Ectodermal cell (in vitro differentiated cells): ENCODE data around the gene SMAD2.
"Not testable (repeated sequence)": the region's sequence is repeated elsewhere in the genome, so short reads cannot be mapped to it uniquely, and the experiment has no call there.

Source experiments
- H3K27ac ChIP-seq: 2 replicates; pipeline ENCODE4 v1.7.0; 2013; ENCODE audit warnings: mild to moderate bottlenecking, low read depth, low read length; ENCODE audit not compliant: insufficient read depth, poor library complexity, severe bottlenecking
- H3K27me3 ChIP-seq: 2 replicates; pipeline ENCODE4 v1.7.0; 2013; ENCODE audit warnings: mild to moderate bottlenecking, low read length; ENCODE audit not compliant: insufficient read depth, control insufficient read depth, poor library complexity, severe bottlenecking
- H3K36me3 ChIP-seq: one replicate; pipeline ENCODE4 v1.7.0; 2013; ENCODE audit warnings: low read length; ENCODE audit not compliant: control insufficient read depth, insufficient read depth
- H3K4me1 ChIP-seq: one replicate; pipeline ENCODE4 v1.7.0; 2013; ENCODE audit warnings: low read length; ENCODE audit not compliant: control insufficient read depth, insufficient read depth
- H3K4me3 ChIP-seq: 2 replicates; pipeline ENCODE4 v1.7.0; 2013; ENCODE audit warnings: low read depth, low read length, control low read depth; ENCODE audit not compliant: insufficient read depth
- H3K9me3 ChIP-seq: 2 replicates; pipeline ENCODE4 v1.7.0; 2013; ENCODE audit warnings: mild to moderate bottlenecking, low read length, moderate library complexity; ENCODE audit not compliant: control insufficient read depth
- WGBS, 2 experiments: methylation state at CpG; one replicate each; pipeline ENCODE4 v1.1.7; 2013; ENCODE audit warnings: missing lambda C conversion rate in 2 of 2; 5-methylcytosine and 5-hydroxymethylcytosine counted together

SMAD2 gene

DNA sequence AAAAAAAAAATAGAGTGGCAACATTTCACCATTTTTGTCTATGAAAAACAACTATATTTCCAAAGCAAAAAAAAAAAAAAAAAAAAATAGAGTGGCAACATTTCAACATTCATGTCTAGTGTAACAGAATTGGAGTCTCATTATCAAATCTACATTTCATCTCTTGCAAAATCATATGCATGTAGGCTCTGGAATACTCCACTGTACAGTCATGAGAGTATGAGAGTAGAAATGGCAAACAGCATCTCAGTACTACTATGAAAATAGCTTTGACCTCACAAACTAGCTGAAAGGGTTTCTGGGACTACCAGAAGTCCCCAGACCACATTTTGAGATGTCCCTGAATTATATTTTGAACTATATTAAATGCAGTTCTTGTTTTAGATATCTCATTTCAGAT lies 82.8 kb downstream of the SMAD2 start:
- Histone ChIP-seq H3K4me3 (no peak overlapping the region), H3K36me3 (peaks cover 30% of the 10 kb centered on the region), H3K9me3 (no peaks in the 10 kb centered on the region), H3K4me1 (no peaks in the 10 kb centered on the region), H3K27me3 (no peaks in the 10 kb centered on the region), H3K27ac (no peak overlapping the region)

DNA sequence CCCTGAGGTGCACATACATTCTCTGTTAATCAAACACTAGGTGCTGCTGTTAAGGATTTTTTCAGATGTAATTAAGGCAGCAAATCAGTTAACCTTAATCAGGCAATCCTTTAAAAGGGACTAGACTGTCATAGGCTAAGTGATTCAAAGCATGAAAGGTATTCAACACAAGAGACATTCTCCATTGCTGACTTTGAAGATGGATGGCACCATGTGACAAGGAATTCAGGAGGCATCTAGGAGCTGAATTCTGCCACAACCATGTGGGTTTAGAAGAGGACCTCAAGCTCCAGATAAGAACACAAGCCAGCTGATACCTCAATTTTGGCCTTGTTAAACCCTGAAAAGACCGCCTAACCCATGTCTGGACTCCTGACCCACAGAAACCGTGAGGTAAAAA lies 84.0 kb downstream of the SMAD2 start:
- Histone ChIP-seq H3K36me3 (peaks cover 37% of the 10 kb centered on the region), H3K27ac (no peak overlapping the region), H3K9me3 (no peaks in the 10 kb centered on the region), H3K4me1 (no peaks in the 10 kb centered on the region), H3K4me3 (no peak overlapping the region), H3K27me3 (no peaks in the 10 kb centered on the region)
- WGBS, 2 experiments, result 98 to 100% methylated on average over 2 of the region's 2 CpGs

DNA sequence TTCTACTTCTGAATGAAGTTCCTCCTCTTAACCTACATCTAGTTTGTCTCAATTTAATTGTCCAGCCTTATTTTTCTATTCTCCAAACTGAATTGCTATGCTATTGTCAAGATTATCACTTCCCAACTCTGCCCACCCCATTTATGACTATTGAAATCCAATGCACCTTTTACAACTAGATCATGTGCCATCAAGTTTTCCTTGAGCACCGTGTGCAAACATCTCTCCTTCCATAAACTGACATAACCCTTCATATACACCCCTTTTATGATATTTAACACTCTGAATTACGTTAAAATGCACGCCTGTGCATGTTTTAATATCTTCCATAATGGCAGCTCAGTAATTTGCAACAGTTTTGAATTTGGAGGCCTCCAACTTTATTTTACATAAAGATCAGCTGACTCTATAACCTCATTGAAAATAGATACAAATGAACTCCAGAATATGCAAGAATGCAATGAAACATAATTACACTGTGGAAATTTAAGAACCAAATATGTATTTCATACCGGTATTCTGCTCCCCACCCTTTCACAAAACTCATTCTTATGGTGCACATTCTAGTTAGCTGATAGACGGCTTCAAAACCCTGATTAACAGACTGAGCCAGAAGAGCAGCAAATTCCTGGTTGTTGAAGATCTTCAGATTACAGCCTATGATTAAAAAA lies 85.5 kb downstream of the SMAD2 start:
- WGBS, 2 experiments, result 89 to 94% methylated on average over 5 of the region's 5 CpGs
- Histone ChIP-seq H3K4me3 (no peak overlapping the region), H3K27me3 (no peaks in the 10 kb centered on the region)

DNA sequence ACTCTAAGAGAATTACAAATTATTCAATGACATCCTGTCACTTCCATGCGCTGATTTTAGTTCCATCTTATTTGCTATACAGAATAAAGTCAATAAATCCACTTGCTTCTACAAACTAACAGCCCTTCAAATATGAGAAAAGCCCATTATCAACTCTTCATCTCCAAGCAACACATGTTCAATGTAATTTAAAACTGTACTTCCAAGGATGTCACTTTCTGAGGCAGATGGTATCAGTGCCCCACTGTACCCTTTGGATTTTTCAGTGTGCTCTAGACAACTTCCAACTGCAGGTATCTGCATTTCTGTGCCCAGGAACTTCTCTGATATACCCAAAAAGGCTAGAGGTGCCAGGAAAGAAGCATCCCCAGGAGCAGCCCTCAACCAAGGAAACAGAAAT lies 87.6 kb downstream of the SMAD2 start:
- WGBS, 2 experiments, result 93 to 98% methylated on average over 1 of the region's 1 CpG
- peaks cover 48% of the 10 kb centered on the region for H3K36me3 ChIP-seq
- H3K27ac ChIP-seq, result no peak overlapping the region
- H3K27me3 ChIP-seq, result no peaks in the 10 kb centered on the region
- H3K9me3 ChIP-seq, result no peaks in the 10 kb centered on the region
- H3K4me1 ChIP-seq, result no peaks in the 10 kb centered on the region
- H3K4me3 ChIP-seq, result no peak overlapping the region

More for the DNA sequence above, 85.5 kb downstream of the SMAD2 start:
- Histone ChIP-seq H3K36me3 (peaks cover 38% of the 10 kb centered on the region), H3K4me1 (no peaks in the 10 kb centered on the region), H3K27ac (no peak overlapping the region), H3K9me3 (no peaks in the 10 kb centered on the region)

DNA sequence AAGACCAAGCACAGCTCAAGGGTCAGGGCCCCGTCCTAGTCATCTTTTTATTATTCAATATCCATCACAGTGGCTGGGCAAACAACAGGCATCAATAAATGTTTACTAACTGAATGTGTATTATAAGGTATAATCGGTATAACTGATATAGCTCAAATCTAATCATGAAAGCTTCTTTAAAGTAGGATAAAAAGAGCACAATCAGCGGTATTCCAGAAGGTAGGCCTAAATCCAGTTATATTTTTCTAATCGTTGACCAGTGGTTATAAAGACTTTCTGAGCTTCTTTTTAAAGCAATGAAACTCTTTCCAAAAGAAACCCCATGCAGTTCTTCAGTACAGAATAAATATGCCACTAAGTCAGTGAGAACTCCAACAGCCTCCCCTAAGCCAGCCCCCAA lies 92.1 kb downstream of the SMAD2 start:
- H3K27me3 ChIP-seq, result no peaks in the 10 kb centered on the region
- no peaks in the 10 kb centered on the region for H3K9me3 ChIP-seq
- no peak overlapping the region for H3K27ac ChIP-seq
- 93 to 96% methylated on average over 3 to 4 of the region's 4 CpGs for WGBS, 2 experiments
- H3K36me3 ChIP-seq, result peaks cover 39% of the 10 kb centered on the region
- H3K4me3 ChIP-seq, result no peak overlapping the region
- no peaks in the 10 kb centered on the region for H3K4me1 ChIP-seq

DNA sequence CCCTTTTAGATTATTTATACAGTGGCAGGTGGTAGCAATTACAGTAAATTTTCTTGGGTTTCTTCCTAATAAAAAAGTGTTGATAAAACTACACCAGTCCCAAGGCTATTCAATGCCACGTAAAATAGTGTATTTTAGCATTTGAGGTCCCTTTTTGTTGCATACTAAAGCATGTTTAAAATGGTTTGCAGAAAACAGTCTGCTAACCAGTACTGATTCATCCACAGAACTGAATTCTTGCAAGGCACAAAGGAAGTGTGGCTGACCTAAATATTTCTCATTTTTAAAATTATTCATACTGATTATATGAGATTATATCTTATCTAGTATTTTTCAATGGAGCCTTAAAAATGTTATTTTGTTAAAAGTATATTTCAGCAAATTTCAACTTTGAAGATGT lies 98.1 kb downstream of the SMAD2 start:
- no peaks in the 10 kb centered on the region for H3K4me1 ChIP-seq
- no peak overlapping the region for H3K4me3 ChIP-seq
- peaks cover 11% of the 10 kb centered on the region for H3K36me3 ChIP-seq
- no peaks in the 10 kb centered on the region for H3K9me3 ChIP-seq
- H3K27me3 ChIP-seq, result no peaks in the 10 kb centered on the region
- H3K27ac ChIP-seq, result no peak overlapping the region
- WGBS, 2 experiments, result 100% methylated on average over 1 of the region's 1 CpG

DNA sequence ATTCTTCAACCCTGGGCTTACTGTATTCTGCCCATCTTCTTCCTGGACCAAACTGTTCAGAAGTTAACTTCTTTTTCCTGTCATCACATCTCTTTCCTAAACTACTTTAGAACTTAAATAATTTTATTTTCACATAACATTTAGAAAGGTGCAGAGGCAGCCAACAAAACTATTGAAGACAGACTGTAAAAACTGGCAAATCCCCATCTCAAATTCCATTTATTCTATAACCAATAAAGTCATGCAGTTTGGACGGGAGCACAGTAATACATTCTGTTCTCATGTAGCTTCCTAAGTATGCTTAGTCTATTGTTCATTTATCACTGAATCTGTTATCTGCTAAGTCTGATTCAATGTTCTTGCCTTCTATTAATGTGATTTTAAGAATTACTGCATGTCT lies 99.1 kb downstream of the SMAD2 start:
- H3K4me1 ChIP-seq, result no peaks in the 10 kb centered on the region
- WGBS, 2 experiments, result 91 to 100% methylated on average over 1 of the region's 1 CpG
- peaks cover 11% of the 10 kb centered on the region for H3K36me3 ChIP-seq
- no peak overlapping the region for H3K4me3 ChIP-seq
- no peaks in the 10 kb centered on the region for H3K9me3 ChIP-seq
- H3K27ac ChIP-seq, result no peak overlapping the region
- no peaks in the 10 kb centered on the region for H3K27me3 ChIP-seq

DNA sequence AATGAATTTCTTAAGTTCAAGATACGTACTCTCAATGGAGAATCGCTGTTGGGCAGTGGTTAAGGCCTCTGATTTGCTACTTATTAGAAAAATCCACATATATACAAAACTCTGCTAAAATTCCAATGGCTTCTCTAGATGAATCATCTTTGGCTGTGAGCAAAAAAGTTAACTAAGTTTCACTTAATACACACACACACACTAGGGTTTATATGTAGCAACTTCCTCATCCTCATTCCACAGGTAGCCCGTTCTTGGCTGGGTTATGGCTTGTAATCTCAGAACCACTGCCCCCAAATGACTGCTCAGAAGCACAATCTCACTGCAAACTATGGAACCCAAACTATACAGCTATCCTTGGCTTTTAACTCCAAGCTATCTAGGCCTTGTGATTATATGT lies 99.7 kb downstream of the SMAD2 start:
- 95 to 98% methylated on average over 3 of the region's 3 CpGs for WGBS, 2 experiments
- Histone ChIP-seq H3K27ac (no peak overlapping the region), H3K9me3 (no peaks in the 10 kb centered on the region), H3K36me3 (peaks cover 11% of the 10 kb centered on the region), H3K27me3 (no peaks in the 10 kb centered on the region), H3K4me3 (no peak overlapping the region), H3K4me1 (no peaks in the 10 kb centered on the region)

DNA sequence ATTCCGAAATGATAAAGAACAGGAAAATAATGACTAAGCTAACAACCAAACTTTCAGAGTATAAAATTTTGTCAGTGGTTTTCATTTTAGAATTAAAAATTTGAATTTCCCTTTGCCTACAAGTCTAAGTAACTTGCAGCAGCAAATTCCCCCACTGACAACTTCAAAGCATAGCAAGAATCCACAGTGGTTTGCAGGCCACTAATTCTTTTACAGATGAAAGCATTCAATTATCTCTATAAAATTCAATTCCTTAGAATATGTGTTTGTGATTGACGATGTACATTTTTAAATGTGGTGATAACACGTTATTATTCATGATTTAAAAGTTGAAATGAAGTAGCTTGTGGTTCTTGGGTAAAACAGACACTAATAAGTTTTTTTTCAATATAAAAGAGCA lies 100.6 kb downstream of the SMAD2 start:
- no peaks in the 10 kb centered on the region for H3K27me3 ChIP-seq
- no peaks in the 10 kb centered on the region for H3K4me1 ChIP-seq
- H3K27ac ChIP-seq, result no peak overlapping the region
- no CpG with 5 or more reads among the region's 3 CpGs for WGBS, 2 experiments
- H3K9me3 ChIP-seq, result no peaks in the 10 kb centered on the region
- H3K4me3 ChIP-seq, result no peak overlapping the region
- peaks cover 11% of the 10 kb centered on the region for H3K36me3 ChIP-seq

DNA sequence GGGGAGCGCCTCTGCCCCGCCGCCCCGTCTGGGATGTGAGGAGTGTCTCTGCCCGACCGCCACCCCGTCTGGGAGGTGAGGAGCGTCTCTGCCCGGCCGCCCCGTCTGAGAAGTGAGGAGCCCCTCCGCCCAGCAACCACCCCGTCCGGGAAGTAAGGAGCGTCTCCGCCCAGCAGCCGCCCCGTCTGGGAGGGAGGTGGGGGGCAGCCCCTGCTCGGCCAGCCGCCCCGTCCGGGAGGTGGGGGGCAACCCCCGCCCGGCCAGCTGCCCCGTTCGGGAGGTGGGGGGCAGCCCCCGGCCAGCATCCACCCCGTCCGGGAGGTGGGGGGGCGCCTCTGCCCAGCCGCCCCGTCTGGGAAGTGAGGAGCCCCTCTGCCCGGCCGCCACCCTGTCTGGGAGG lies 102.4 kb downstream of the SMAD2 start:
- WGBS, 2 experiments, result 95 to 98% methylated on average over 34 of the region's 34 CpGs
- H3K4me1 ChIP-seq, H3K4me3 ChIP-seq, H3K27ac ChIP-seq, H3K36me3 ChIP-seq, H3K9me3 ChIP-seq, H3K27me3 ChIP-seq: not testable (repeated sequence)
